ENCODE data around the gene COPS3.

The COPS3 gene

DNA sequence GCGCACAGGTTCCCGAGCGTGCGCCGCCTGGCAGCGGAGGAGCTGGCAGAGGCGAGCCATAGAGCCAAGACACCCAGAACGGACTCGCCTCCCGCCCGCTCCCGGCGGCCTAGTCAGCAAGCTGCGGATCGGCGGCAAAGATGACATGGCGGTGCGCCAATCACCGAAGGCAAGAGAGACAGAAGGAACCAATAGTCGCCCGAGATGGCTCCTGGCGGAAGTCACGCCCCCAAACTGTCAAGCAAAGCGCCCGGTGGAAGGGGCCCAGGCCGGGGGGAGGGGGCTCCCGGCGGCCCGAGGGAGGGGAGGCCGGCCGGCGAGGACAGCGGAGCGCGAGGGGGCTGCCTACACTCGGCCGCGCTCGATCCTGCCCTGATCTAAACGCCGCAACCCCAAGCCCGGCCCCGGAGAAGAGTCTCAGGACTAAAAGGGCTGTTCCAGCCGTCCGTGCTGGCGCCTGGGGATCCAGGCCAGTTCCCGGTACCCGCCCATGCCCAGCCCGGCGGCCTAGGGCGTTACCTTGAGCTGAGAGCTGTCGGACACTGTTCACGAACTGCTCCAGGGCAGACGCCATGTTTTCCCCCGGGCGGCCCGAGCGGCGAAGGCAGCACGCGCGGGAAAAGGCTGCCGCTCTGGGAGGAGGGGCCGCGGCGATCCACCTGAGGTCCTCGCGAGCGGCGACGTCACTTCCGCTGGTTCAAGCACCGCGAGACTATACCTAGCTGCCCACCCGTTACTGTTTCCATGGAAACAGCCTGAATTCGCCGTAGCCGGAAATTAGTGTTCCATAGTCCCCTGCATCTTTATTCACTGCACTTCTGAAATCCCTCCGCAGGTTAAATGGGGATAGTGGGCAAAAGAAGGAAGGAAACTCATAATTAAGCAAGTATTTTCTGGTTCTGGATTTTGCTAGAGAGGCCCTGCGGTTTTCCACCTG lies at the start of gene COPS3:
Gene COPS3 (minus strand): TSS at position 634 of the 937 bp plus-strand sequence. CDS start 60 bp downstream, at position 574.
- H3K4me3 ChIP-seq (ENCODE audit: low read depth, low read length) = peak within 1 kb of the TSS; percentile 88
- TF ChIP-seq, protein P1, sequence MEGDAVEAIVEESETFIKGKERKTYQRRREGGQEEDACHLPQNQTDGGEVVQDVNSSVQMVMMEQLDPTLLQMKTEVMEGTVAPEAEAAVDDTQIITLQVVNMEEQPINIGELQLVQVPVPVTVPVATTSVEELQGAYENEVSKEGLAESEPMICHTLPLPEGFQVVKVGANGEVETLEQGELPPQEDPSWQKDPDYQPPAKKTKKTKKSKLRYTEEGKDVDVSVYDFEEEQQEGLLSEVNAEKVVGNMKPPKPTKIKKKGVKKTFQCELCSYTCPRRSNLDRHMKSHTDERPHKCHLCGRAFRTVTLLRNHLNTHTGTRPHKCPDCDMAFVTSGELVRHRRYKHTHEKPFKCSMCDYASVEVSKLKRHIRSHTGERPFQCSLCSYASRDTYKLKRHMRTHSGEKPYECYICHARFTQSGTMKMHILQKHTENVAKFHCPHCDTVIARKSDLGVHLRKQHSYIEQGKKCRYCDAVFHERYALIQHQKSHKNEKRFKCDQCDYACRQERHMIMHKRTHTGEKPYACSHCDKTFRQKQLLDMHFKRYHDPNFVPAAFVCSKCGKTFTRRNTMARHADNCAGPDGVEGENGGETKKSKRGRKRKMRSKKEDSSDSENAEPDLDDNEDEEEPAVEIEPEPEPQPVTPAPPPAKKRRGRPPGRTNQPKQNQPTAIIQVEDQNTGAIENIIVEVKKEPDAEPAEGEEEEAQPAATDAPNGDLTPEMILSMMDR (IDR thresholded peaks at IDR 0.05; ENCODE audit: borderline replicate concordance, insufficient read depth, low read depth, low read length) = no peak

DNA sequence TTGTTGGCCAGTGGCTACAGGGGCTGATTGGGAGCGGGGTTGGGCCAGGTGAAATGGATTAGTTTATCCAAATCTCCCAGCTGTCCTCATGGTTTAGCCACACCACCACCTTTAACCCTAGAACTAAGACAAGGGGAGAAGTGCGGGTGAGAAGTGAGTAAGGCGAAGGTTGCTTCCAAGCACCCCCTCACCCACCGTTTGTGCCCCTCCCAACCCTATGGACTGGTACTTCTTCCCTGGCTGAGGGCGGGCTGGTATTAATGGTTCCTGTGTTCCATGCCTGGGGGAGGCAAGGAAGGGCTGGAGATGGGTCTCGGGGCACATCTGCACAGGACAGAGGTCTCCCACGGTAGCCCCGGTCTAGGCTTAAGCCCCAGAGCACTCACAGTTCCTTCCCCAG lies 47.2 kb upstream of the COPS3 start:
- TF ChIP-seq, protein P1 (IDR thresholded peaks at IDR 0.05; ENCODE audit: borderline replicate concordance, insufficient read depth, low read depth, low read length) = no peak
- no peak overlapping the region for H3K4me3 ChIP-seq (ENCODE audit: low read depth, low read length)

DNA sequence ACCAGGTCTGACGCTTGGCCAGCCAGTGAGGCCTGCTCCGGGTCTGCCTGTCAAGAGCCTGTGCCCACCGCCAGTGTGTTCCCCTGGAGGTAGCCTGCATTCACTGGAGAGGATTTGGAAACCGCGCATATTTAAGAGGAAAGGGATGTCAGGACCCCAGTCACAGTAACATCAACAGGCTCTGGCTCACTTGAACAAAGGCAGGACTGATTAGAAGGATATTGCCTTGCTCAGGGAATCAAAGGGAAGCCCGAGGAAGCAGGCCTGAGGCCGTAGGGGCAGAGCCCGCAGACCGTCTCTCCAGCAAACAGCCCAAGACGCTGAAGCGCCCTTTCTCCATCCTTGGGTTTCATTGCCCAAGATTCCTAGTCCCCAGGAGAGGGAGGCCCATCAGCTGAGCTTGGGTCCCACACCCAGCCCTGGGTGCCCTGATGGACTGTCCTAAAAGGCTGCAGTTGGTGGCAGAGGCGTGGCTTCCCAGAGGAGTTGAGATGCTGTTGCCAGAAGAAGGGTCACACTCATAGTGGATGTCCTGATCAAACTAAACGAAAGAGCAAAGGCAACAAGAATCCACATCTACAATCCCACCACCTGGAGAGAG lies 45.3 kb upstream of the COPS3 start:
- no peak overlapping the region for H3K4me3 ChIP-seq (ENCODE audit: low read depth, low read length)
- TF ChIP-seq, protein P1 (IDR thresholded peaks at IDR 0.05; ENCODE audit: borderline replicate concordance, insufficient read depth, low read depth, low read length) = no peak

DNA sequence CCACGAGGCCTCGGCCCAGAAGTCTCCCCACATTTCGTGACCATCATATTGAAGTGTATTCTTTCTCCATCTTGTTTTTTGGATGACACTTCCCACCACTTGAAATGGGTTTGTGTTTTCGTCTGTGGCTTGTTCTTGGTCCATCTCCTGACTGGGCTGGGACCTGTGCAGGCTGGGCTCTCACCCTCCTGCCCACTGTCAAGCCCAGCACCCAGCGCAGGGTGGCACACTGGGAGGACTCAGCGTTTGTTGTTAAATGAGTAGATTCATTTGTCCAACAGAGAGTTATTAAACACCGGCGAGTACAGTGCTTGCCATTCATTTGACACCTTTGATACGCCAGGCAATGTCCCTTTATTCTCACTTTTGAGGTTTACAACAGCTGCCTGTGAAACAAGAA lies 44.8 kb upstream of the COPS3 start:
- no peak overlapping the region for H3K4me3 ChIP-seq (ENCODE audit: low read depth, low read length)
- TF ChIP-seq, protein P1 (IDR thresholded peaks at IDR 0.05; ENCODE audit: borderline replicate concordance, insufficient read depth, low read depth, low read length) = no peak

DNA sequence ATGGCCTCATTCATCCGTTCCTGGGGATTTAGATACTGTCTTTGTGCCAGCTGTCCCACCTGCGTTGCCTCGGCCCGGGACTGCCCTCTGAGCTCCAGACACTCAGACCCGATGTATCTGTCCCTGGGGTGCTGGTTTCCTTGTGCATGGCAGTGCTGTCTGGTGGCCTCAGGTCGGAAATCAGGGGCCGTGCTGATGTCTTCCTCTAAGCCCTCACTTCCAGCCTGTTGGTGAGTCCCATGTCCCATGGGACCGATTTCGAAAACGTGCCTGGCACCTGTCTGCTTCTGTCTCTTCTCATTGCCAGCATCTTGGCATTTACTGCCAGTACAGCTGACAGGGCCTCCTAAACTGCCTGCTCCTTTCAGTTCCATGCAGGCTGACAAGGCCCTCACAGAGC lies 44.2 kb upstream of the COPS3 start:
- no peak overlapping the region for H3K4me3 ChIP-seq (ENCODE audit: low read depth, low read length)
- TF ChIP-seq, protein P1 (IDR thresholded peaks at IDR 0.05; ENCODE audit: borderline replicate concordance, insufficient read depth, low read depth, low read length) = no peak

DNA sequence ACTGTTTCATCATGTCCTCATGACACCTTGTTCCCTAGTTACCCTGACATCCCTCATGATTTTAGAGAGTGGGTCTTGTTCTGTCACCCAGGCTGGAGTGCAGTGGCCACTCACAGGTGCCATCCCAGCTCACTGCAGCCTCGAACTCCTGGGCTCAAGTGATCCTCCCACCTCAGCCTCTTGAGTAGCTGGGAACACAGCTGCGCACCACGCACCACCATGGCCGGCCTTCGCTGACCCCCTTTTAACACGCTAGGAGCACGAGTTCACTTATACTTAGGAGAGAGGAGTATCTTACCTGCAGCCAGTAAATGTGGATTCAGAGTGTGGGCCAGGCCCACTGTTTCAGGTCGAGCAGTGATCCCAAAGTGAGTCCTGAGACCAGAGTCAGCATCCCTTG lies 43.6 kb upstream of the COPS3 start:
- no peak overlapping the region for H3K4me3 ChIP-seq (ENCODE audit: low read depth, low read length)
- TF ChIP-seq, protein P1 (IDR thresholded peaks at IDR 0.05; ENCODE audit: borderline replicate concordance, insufficient read depth, low read depth, low read length) = no peak

All from GM12875 (cell line).